T-helper 17 cell (primary cell): ENCODE measurements around the gene CRHR2. TPM values are rescaled to one million over a fixed set of nuclear protein-coding genes. Genes with fewer than 3 reads are reported as not detected.
A peak's percentile ranks its signal among the peaks of the same experiment; 100 is the strongest.

Experiments used
- ATAC-seq: fragments of 150-1000 bp; cut with Tn5 transposase; 2 replicates; pipeline ENCODE4 v1.10.0; 2021; ENCODE audit warnings: mild to moderate bottlenecking, moderate library complexity
- DNase-seq, 3 donors: peaks; one replicate each; pipeline versions ENCODE4 v3.0.0 to v3.0.0-alpha.2; 2020 to 2021
- H3K9me3 ChIP-seq: one replicate; pipeline ENCODE4 v1.7.0; 2013; ENCODE audit warnings: low read length, mild to moderate bottlenecking; ENCODE audit not compliant: control insufficient read depth, poor library complexity, severe bottlenecking
- H3K27ac Mint-ChIP-seq: one replicate; pipeline ENCODE4 v1.8.0; 2022; ENCODE audit warnings: mild to moderate bottlenecking, moderate library complexity, mixed read lengths
- H3K27me3 Mint-ChIP-seq: one replicate; pipeline ENCODE4 v1.8.0; 2022; ENCODE audit warnings: mixed read lengths
- H3K36me3 Mint-ChIP-seq: one replicate; pipeline ENCODE4 v1.8.0; 2022; ENCODE audit warnings: low read depth, mixed read lengths
- H3K4me1 Mint-ChIP-seq: one replicate; pipeline ENCODE4 v1.8.0; 2022; ENCODE audit warnings: mild to moderate bottlenecking, mixed read lengths
- H3K4me3 Mint-ChIP-seq: one replicate; pipeline ENCODE4 v1.8.0; 2022; ENCODE audit warnings: mild to moderate bottlenecking, moderate library complexity, mixed read lengths
- total RNA-seq, 4 donors: library from RNA in 2 of 4; stranded (reverse) in 2 of 4; gene quantifications; one replicate each; pipeline ENCODE4 v1.2.3 and lab custom pipeline; 2022 to 2026

The CRHR2 gene
- total RNA-seq: not detected
- total RNA-seq (lab: John Stamatoyannopoulos, UW): 0 reads per million in 2 donors

- H3K27ac Mint-ChIP-seq: no peak within 1 kb of the TSS
- peaks cover 22% of the 10 kb centered on the region for H3K4me1 Mint-ChIP-seq
- ATAC-seq: peak; percentile 80
- peaks cover 77% of the 10 kb centered on the region for H3K27me3 Mint-ChIP-seq
- DNase-seq: no peak
- peaks cover 14% of the 10 kb centered on the region for H3K36me3 Mint-ChIP-seq
- no peaks in the 10 kb centered on the region for H3K9me3 ChIP-seq
- peak within 1 kb of the TSS; percentile 82 for H3K4me3 Mint-ChIP-seq
Measured at GRCh38 chr7:30682212-30683083, at the start of gene CRHR2. Gene CRHR2, minus strand, starts transcription at chr7:30682456. Its CDS starts 176 bp downstream, at chr7:30682280.

GRCh38 chr7:30731581-30731980 lies 49.3 kb upstream of the CRHR2 start:
- Mint-ChIP-seq H3K4me3 (no peak overlapping the region), H3K36me3 (no peaks in the 10 kb centered on the region), H3K4me1 (peaks cover 36% of the 10 kb centered on the region), H3K27ac (no peak overlapping the region), H3K27me3 (no peaks in the 10 kb centered on the region)
- DNase-seq (no peak), ATAC-seq (no peak)
- no peaks in the 10 kb centered on the region for H3K9me3 ChIP-seq

GRCh38 chr7:30730996-30731395 lies 48.7 kb upstream of the CRHR2 start:
- Mint-ChIP-seq H3K36me3 (no peaks in the 10 kb centered on the region), H3K27ac (no peak overlapping the region), H3K27me3 (no peaks in the 10 kb centered on the region), H3K4me3 (no peak overlapping the region), H3K4me1 (peaks cover 40% of the 10 kb centered on the region)
- DNase-seq (no peak), ATAC-seq (no peak)
- no peaks in the 10 kb centered on the region for H3K9me3 ChIP-seq

- H3K27me3 Mint-ChIP-seq: no peaks in the 10 kb centered on the region
- no peaks in the 10 kb centered on the region for H3K36me3 Mint-ChIP-seq
- H3K4me3 Mint-ChIP-seq: no peak overlapping the region
- peaks cover 44% of the 10 kb centered on the region for H3K4me1 Mint-ChIP-seq
- no peak overlapping the region for H3K27ac Mint-ChIP-seq
- DNase-seq (no peak), ATAC-seq (no peak)
- H3K9me3 ChIP-seq: no peaks in the 10 kb centered on the region
Measured at GRCh38 chr7:30730097-30730496, 47.8 kb upstream of the CRHR2 start.

- Mint-ChIP-seq H3K36me3 (no peaks in the 10 kb centered on the region), H3K4me3 (no peak overlapping the region), H3K27ac (no peak overlapping the region), H3K4me1 (peaks cover 44% of the 10 kb centered on the region), H3K27me3 (no peaks in the 10 kb centered on the region)
- DNase-seq (no peak), ATAC-seq (no peak)
- no peaks in the 10 kb centered on the region for H3K9me3 ChIP-seq
Measured at GRCh38 chr7:30729642-30730041, 47.4 kb upstream of the CRHR2 start.

GRCh38 chr7:30728591-30729100 lies 46.4 kb upstream of the CRHR2 start:
- ATAC-seq (no peak), DNase-seq (no peak)
- H3K9me3 ChIP-seq: no peaks in the 10 kb centered on the region
- Mint-ChIP-seq H3K27me3 (no peaks in the 10 kb centered on the region), H3K4me1 (peaks cover 37% of the 10 kb centered on the region), H3K36me3 (no peaks in the 10 kb centered on the region), H3K27ac (peak overlapping the region; percentile 62), H3K4me3 (peak overlapping the region; percentile 36)

- ATAC-seq: peak; percentile 93
- H3K9me3 ChIP-seq: no peaks in the 10 kb centered on the region
- DNase-seq: peak in 2 of 3 donors; percentile 17 to 18
- Mint-ChIP-seq H3K27ac (peak overlapping the region; percentile 90), H3K27me3 (no peaks in the 10 kb centered on the region), H3K4me1 (peaks cover 32% of the 10 kb centered on the region), H3K36me3 (no peaks in the 10 kb centered on the region), H3K4me3 (peak overlapping the region; percentile 89)
Measured at GRCh38 chr7:30727061-30727945, 45.0 kb upstream of the CRHR2 start.

GRCh38 chr7:30726296-30727006 lies 44.2 kb upstream of the CRHR2 start:
- no peak for DNase-seq
- Mint-ChIP-seq H3K36me3 (no peaks in the 10 kb centered on the region), H3K27me3 (no peaks in the 10 kb centered on the region), H3K4me3 (peak overlapping the region; percentile 89), H3K27ac (peak overlapping the region; percentile 90), H3K4me1 (peaks cover 27% of the 10 kb centered on the region)
- ATAC-seq: peak; percentile 28
- H3K9me3 ChIP-seq: no peaks in the 10 kb centered on the region

- Mint-ChIP-seq H3K4me1 (peaks cover 22% of the 10 kb centered on the region), H3K4me3 (no peak overlapping the region), H3K27me3 (no peaks in the 10 kb centered on the region), H3K36me3 (peaks cover 2% of the 10 kb centered on the region), H3K27ac (no peak overlapping the region)
- DNase-seq (no peak), ATAC-seq (no peak)
- H3K9me3 ChIP-seq: no peaks in the 10 kb centered on the region
Measured at GRCh38 chr7:30723776-30724175, 41.5 kb upstream of the CRHR2 start.

GRCh38 chr7:30722671-30723070 lies 40.4 kb upstream of the CRHR2 start:
- Mint-ChIP-seq H3K27me3 (no peaks in the 10 kb centered on the region), H3K4me3 (no peak overlapping the region), H3K36me3 (peaks cover 4% of the 10 kb centered on the region), H3K4me1 (peaks cover 13% of the 10 kb centered on the region), H3K27ac (no peak overlapping the region)
- no peaks in the 10 kb centered on the region for H3K9me3 ChIP-seq
- DNase-seq (no peak), ATAC-seq (no peak)

- Mint-ChIP-seq H3K27ac (no peak overlapping the region), H3K36me3 (peaks cover 5% of the 10 kb centered on the region)
Measured at GRCh38 chr7:30722187-30722586, 39.9 kb upstream of the CRHR2 start.

GRCh38 chr7:30721211-30721610 lies 39.0 kb upstream of the CRHR2 start:
- ATAC-seq (no peak), DNase-seq (no peak)
- Mint-ChIP-seq H3K27me3 (no peaks in the 10 kb centered on the region), H3K4me3 (no peak overlapping the region), H3K36me3 (peaks cover 9% of the 10 kb centered on the region), H3K27ac (no peak overlapping the region), H3K4me1 (peaks cover 5% of the 10 kb centered on the region)
- H3K9me3 ChIP-seq: no peaks in the 10 kb centered on the region

More at GRCh38 chr7:30722187-30722586, 39.9 kb upstream of the CRHR2 start:
- H3K27me3 Mint-ChIP-seq: no peaks in the 10 kb centered on the region
- DNase-seq: no peak
- no peak overlapping the region for H3K4me3 Mint-ChIP-seq
- H3K9me3 ChIP-seq: no peaks in the 10 kb centered on the region
- H3K4me1 Mint-ChIP-seq: peaks cover 12% of the 10 kb centered on the region
- ATAC-seq: no peak
